PC-9 (cell line): Measurements from ENCODE around the gene GABRG3.

Experiments
- EZH2 ChIP-seq: fragments of 200-600 bp; sonication (generic); IDR thresholded peaks from 2 replicates; pipeline ENCODE4 v1.8.0; 2017; ENCODE audit warnings: antibody characterized with exemption, low read depth
- TF ChIP-seq, protein P1 (sequence below): fragments of 200-600 bp; sonication (generic); conservative IDR thresholded peaks from 2 replicates; pipeline ENCODE4 v1.6.1; 2017; ENCODE audit warnings: mixed run types, antibody characterized with exemption, mild to moderate bottlenecking, moderate library complexity

DNA sequence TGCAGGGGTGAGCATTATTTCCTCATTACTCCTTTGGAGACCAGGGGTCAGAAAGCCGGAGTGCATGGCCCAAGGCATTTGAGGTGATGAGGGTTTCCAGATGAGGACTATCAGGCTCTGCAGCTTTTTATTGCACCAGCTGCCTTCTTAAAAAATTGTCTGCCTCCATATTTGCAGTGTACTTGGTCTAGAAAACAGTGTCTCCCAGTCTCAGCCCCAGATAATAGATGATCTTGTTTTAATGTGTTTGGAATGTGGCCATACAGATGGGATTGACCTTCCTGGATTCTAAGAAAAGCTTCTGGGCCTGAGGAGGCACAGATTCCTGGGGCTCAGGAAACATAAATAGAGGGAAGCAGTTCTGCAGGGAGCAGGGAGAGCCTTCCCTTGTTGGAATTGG lies 123.3 kb downstream of the GABRG3 start:
- TF ChIP-seq, protein P1, sequence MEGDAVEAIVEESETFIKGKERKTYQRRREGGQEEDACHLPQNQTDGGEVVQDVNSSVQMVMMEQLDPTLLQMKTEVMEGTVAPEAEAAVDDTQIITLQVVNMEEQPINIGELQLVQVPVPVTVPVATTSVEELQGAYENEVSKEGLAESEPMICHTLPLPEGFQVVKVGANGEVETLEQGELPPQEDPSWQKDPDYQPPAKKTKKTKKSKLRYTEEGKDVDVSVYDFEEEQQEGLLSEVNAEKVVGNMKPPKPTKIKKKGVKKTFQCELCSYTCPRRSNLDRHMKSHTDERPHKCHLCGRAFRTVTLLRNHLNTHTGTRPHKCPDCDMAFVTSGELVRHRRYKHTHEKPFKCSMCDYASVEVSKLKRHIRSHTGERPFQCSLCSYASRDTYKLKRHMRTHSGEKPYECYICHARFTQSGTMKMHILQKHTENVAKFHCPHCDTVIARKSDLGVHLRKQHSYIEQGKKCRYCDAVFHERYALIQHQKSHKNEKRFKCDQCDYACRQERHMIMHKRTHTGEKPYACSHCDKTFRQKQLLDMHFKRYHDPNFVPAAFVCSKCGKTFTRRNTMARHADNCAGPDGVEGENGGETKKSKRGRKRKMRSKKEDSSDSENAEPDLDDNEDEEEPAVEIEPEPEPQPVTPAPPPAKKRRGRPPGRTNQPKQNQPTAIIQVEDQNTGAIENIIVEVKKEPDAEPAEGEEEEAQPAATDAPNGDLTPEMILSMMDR = no peak
- no peak for TF ChIP-seq EZH2
